Vagina (tissue), 2 donors: Measurements from ENCODE around the gene PPP5C. TPM values are rescaled to one million over a fixed set of nuclear protein-coding genes. Genes with fewer than 3 reads are reported as not detected.

ENCODE experiments used
- DNase-seq, 2 donors: peaks; one replicate each; pipeline ENCODE4 v3.0.0-alpha.2; 2017; ENCODE audit errors: extremely low spot score in 2 of 2
- H3K27ac ChIP-seq: fragments of 200-600 bp; sonication (generic); one replicate; pipeline ENCODE4 v1.5.1; 2019
- H3K27me3 ChIP-seq: fragments of 200-600 bp; sonication (generic); one replicate; pipeline ENCODE4 v1.5.1; 2019
- H3K36me3 ChIP-seq, 2 donors: fragments of 200-600 bp; sonication (generic); one replicate each; pipeline ENCODE4 v1.5.1; 2017 to 2019
- H3K4me1 ChIP-seq: fragments of 200-600 bp; sonication (generic); one replicate; pipeline ENCODE4 v1.5.1; 2019
- H3K4me3 ChIP-seq, 2 donors: fragments of 200-600 bp; sonication (generic); 1 replicate in 1 of 2; 2 replicates in 1 of 2; pipeline ENCODE4 v1.5.1; 2016 to 2019
- H3K9me3 ChIP-seq: fragments of 200-600 bp; sonication (generic); one replicate; pipeline ENCODE4 v1.5.1; 2019
- POLR2A ChIP-seq, 2 donors: fragments of 450-650 bp; IDR thresholded peaks; one replicate each; pipeline ENCODE4 v1.6.1; 2017; ENCODE audit warnings: antibody characterized with exemption in 2 of 2, mild to moderate bottlenecking in 2 of 2, moderate library complexity in 2 of 2
- POLR2AphosphoS5 ChIP-seq, 2 donors: sonication (generic); formaldehyde crosslinking; IDR thresholded peaks; one replicate each; pipeline ENCODE4 v1.9.0; 2017; ENCODE audit warnings: antibody characterized with exemption in 2 of 2, mild to moderate bottlenecking in 2 of 2, low read depth in 1 of 2; ENCODE audit not compliant: insufficient read depth in 1 of 2
- intact Hi-C: fragments of 100-400 bp; cut with DNase I; formaldehyde crosslinking; loops from one replicate; pipeline ENCODE4 v1.15.1; 2023
- total RNA-seq: library from RNA; depleted of rRNA; stranded (reverse); fragments of >200 nt; gene quantifications from one replicate; pipeline ENCODE4 v1.2.3, GENCODE V29; 2016
- TF ChIP-seq, protein P1 (sequence below), 3 experiments: fragments of 450-650 bp in 2 of 3; fragments of 200-600 bp in 1 of 3; sonication (generic) in 1 of 3; IDR thresholded peaks; one replicate each; pipeline ENCODE4 v1.5.1; 2017 to 2019; ENCODE audit warnings: antibody characterized with exemption in 3 of 3, mild to moderate bottlenecking in 2 of 3, moderate library complexity in 2 of 3

The PPP5C gene
- total RNA-seq, 1 donor from 2014 or later = 60.4 TPM

DNA sequence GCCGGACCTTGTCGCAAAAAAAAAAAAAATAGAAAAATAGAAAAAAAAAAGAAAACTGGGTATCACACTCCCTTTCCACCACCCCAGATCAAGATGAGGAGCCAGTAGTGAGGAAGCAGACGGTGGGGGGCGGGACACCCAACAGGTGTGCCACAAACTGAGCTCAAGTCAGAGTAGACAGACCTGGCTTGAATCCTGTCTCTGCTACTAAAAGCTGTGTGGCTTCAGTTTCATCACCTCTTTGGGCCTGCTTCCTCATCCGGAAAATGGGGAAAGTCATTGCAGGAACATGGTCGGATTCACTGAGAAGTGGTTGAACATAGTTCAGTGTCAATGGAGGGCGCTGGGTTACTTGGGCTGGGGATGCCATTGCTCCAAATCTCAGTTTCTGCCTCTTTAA, 47.2 kb upstream of the PPP5C start:
- Histone ChIP-seq H3K9me3 (no peaks in the 10 kb centered on the region), H3K4me3 (peak overlapping the region; percentile 57 to 60), H3K27ac (peak overlapping the region; percentile 93), H3K4me1 (peaks cover 77% of the 10 kb centered on the region), H3K27me3 (no peaks in the 10 kb centered on the region), H3K36me3 (peaks cover 0 to 14% of the 10 kb centered on the region in 2 donors)
- no peak for TF ChIP-seq POLR2A (IDR thresholded peaks at IDR 0.05)
- no peak for TF ChIP-seq POLR2AphosphoS5 (IDR thresholded peaks at IDR 0.05; ENCODE audit: insufficient read depth in 1 of 2, low read depth in 1 of 2)
- TF ChIP-seq, protein P1, sequence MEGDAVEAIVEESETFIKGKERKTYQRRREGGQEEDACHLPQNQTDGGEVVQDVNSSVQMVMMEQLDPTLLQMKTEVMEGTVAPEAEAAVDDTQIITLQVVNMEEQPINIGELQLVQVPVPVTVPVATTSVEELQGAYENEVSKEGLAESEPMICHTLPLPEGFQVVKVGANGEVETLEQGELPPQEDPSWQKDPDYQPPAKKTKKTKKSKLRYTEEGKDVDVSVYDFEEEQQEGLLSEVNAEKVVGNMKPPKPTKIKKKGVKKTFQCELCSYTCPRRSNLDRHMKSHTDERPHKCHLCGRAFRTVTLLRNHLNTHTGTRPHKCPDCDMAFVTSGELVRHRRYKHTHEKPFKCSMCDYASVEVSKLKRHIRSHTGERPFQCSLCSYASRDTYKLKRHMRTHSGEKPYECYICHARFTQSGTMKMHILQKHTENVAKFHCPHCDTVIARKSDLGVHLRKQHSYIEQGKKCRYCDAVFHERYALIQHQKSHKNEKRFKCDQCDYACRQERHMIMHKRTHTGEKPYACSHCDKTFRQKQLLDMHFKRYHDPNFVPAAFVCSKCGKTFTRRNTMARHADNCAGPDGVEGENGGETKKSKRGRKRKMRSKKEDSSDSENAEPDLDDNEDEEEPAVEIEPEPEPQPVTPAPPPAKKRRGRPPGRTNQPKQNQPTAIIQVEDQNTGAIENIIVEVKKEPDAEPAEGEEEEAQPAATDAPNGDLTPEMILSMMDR (IDR thresholded peaks at IDR 0.05) = no peak
- no peak for DNase-seq
- intact Hi-C loops = no loop called here

DNA sequence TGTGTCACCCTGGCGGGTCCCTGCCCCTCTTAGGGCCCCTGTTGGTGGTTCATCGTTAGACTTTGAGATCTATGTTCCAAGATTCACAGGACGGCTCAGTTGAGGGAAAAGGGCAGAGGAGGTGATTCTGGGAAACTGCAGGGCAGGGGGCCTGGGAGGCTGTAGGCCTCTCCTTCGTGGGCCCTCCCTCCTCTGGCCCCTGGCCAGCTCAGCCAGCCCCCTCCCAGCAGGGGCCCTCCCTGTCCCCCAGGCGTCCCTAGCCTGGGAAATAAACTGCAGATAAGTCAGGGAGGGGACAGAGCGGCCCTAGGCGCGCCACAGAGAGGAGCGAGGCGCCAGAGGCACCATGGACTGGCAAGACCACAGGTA, 43.6 kb upstream of the PPP5C start:
- no peak for DNase-seq
- Histone ChIP-seq H3K27me3 (no peaks in the 10 kb centered on the region), H3K36me3 (peaks cover 0 to 45% of the 10 kb centered on the region in 2 donors), H3K4me3 (no peak overlapping the region), H3K9me3 (no peaks in the 10 kb centered on the region), H3K4me1 (peaks cover 57% of the 10 kb centered on the region), H3K27ac (peak overlapping the region; percentile 51)
- no peak for TF ChIP-seq POLR2A (IDR thresholded peaks at IDR 0.05)
- no peak for TF ChIP-seq POLR2AphosphoS5 (IDR thresholded peaks at IDR 0.05; ENCODE audit: insufficient read depth in 1 of 2, low read depth in 1 of 2)
- TF ChIP-seq, protein P1 (IDR thresholded peaks at IDR 0.05) = no peak
- intact Hi-C loops = no loop called here

DNA sequence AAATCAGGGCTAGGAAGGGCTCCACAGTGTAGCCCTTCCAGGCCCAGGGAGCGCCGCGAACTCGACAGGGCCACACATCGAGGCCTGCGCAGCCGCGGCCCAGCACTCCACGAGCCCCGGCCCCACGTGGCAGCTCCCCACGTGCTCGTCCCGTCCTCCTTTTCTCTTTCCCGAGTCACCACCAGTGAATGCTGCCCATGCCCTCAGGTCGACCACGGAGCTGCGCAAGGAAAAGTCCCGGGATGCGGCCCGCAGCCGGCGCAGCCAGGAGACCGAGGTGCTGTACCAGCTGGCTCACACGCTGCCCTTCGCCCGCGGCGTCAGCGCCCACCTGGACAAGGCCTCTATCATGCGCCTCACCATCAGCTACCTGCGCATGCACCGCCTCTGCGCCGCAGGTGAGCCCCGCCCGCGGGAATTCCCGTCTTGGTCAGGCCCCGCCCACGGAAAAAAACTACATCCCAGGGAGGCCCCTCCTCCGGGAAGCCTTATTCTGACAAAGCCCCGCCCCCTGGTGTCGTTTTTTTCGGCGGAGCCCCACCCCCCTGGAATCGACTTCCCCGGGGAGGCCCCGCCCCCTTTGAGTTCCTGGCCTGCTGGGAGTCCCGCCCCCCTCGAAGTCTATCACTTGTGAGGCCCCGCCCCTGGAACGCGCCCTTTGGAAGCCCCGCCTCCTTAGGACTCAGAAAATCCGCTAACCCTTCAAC, 43.0 kb upstream of the PPP5C start:
- Histone ChIP-seq H3K36me3 (peaks cover 0 to 50% of the 10 kb centered on the region in 2 donors), H3K4me1 (peaks cover 52% of the 10 kb centered on the region), H3K9me3 (no peaks in the 10 kb centered on the region), H3K27me3 (no peaks in the 10 kb centered on the region), H3K4me3 (no peak overlapping the region), H3K27ac (peak overlapping the region; percentile 51)
- DNase-seq = no peak
- intact Hi-C loops = no loop called here
- peak in 1 of 2 donors; percentile 26 for TF ChIP-seq POLR2AphosphoS5 (IDR thresholded peaks at IDR 0.05; ENCODE audit: insufficient read depth in 1 of 2, low read depth in 1 of 2)
- TF ChIP-seq, protein P1 (IDR thresholded peaks at IDR 0.05) = no peak

DNA sequence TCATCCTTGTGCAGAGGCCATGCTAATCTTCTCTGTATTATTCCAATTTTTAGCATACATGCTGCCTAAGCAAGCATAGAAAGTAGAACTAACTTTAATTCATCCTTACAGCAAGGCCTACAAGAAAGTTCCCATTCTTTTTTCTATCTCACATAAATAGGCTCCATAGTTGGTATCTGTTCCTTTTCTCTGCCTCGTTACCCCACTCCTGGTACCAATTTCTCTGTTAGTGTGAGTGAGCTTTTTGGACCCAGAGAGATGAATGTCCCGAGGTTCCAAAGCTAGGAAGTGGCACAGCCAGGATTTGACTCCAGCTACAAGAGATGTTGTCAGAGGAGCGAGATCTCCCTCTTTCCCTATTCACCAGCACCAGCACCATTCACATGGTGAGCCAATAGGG, 40.4 kb upstream of the PPP5C start:
- Histone ChIP-seq H3K4me1 (peaks cover 26% of the 10 kb centered on the region), H3K27ac (no peak overlapping the region), H3K36me3 (peaks cover 0 to 70% of the 10 kb centered on the region in 2 donors), H3K4me3 (no peak overlapping the region), H3K9me3 (no peaks in the 10 kb centered on the region), H3K27me3 (no peaks in the 10 kb centered on the region)
- intact Hi-C loops = no loop called here
- no peak for TF ChIP-seq POLR2A (IDR thresholded peaks at IDR 0.05)
- no peak for TF ChIP-seq POLR2AphosphoS5 (IDR thresholded peaks at IDR 0.05; ENCODE audit: insufficient read depth in 1 of 2, low read depth in 1 of 2)
- TF ChIP-seq, protein P1 (IDR thresholded peaks at IDR 0.05) = no peak
- DNase-seq = no peak

DNA sequence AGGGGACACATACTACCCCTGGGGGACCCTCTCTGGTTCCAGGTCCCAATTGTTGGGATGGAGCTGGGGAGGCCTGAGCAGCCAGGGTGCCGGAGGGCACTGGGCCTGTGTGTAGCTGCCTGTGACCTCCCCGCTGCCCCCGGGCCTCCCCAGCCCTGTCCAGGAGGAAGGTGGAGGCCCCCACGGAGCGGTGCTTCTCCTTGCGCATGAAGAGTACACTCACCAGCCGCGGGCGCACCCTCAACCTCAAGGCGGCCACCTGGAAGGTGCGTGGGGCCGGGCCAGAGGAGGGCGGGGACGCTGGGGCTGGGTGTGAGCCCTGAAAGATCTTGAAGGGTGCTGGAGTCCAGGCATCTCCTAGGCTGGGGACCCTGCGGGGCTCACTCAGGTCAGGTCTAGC, 38.4 kb upstream of the PPP5C start:
- intact Hi-C loops = no loop called here
- H3K27me3 ChIP-seq = no peaks in the 10 kb centered on the region
- no peak for DNase-seq
- H3K4me1 ChIP-seq = peaks cover 11% of the 10 kb centered on the region
- peaks cover 0 to 72% of the 10 kb centered on the region in 2 donors for H3K36me3 ChIP-seq
- TF ChIP-seq POLR2AphosphoS5 (IDR thresholded peaks at IDR 0.05; ENCODE audit: insufficient read depth in 1 of 2, low read depth in 1 of 2) (no peak), POLR2A (IDR thresholded peaks at IDR 0.05) (no peak)
- TF ChIP-seq, protein P1 (IDR thresholded peaks at IDR 0.05) = no peak
- no peaks in the 10 kb centered on the region for H3K9me3 ChIP-seq
- H3K4me3 ChIP-seq = no peak overlapping the region
- H3K27ac ChIP-seq = no peak overlapping the region
